ENCODE results near the gene CD7.
A peak's percentile ranks its signal among the peaks of the same experiment; 100 is the strongest.

Gene CD7

GRCh38 chr17:82314012-82314726, 3.2 kb downstream of the CD7 start:
- no peak for DNase-seq (ENCODE audit: low read depth)

DNA sequence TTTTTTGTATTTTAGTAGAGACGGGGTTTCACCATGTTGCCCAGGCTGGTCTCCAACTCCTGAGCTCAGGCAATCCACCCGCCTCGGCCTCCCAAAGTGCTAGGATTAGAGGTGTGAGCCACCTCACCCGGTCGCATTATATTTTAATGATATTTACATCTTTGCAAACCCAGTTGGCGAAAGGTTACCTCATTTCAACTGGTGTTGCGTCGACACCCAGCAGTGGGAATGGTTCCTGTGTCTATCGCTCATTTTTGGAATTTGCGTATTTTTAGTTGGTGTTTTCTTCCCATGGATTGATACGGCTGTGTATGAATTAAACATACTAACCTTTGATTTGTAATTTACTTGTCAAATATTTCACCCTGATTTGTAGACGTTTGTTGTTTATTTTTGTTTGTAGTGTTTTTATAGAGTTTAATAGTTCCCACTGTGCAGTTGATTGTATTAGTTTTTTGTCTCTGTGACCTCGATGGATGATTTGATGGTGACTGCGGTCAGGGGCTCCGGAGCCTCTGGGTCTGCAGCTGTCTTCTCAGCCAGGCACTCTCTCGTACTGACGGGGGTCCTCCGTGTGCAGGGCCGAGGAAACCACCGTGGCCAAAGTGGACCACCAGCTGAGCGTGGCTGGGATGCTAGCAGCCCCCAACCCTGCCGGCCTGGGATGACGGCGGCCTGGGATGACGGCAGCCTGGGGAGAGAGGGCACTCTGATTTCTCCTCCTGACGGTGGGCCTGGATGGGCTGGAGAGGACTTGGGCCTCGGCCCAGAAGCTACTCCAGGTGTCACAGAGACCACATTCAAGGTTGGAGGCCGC, 4.0 kb downstream of the CD7 start:
- no peak for DNase-seq (ENCODE audit: low read depth)

DNA sequence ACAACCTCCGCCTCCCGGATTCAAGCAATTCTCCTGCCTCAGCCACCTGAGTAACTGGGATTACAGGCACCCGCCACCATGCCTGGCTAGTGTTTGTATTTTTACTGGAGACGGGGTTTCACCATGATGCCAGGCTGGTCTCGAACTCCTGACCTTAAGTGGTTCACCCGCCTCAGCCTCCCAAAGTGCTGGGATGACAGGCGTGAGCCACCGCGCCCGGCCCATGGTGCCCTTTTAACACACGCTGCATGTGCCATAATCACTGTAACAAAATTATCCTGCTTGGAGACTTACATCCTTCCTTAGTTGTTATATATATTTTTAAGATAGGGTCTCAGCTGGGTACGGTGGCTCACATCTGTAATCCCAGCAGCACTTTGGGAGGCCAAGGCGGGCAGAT, 5.4 kb downstream of the CD7 start:
- no peak for DNase-seq (ENCODE audit: low read depth)

DNA sequence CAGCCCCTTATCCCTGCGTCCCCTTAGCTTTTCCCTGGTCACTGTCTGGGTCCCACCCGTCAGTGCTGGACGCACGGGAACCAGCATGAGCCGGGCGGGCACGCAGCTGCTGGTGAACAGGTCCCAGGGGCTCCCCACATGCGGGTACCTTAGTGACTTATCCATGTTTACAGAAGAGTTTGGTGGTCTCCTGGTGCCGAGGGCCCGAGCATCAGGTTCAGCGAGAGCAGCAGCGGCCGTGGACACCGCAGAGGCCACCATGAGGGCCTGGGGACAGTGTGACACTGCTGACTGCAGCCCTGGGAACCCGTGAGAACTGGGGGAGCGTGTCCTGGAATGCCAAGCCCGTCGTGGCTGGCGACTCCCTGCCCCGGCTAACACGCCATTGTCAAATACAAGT, 6.5 kb downstream of the CD7 start:
- DNase-seq (ENCODE audit: low read depth): no peak

- no peak for DNase-seq (ENCODE audit: low read depth)
Measured at GRCh38 chr17:82309656-82310570, 7.5 kb downstream of the CD7 start.

DNA sequence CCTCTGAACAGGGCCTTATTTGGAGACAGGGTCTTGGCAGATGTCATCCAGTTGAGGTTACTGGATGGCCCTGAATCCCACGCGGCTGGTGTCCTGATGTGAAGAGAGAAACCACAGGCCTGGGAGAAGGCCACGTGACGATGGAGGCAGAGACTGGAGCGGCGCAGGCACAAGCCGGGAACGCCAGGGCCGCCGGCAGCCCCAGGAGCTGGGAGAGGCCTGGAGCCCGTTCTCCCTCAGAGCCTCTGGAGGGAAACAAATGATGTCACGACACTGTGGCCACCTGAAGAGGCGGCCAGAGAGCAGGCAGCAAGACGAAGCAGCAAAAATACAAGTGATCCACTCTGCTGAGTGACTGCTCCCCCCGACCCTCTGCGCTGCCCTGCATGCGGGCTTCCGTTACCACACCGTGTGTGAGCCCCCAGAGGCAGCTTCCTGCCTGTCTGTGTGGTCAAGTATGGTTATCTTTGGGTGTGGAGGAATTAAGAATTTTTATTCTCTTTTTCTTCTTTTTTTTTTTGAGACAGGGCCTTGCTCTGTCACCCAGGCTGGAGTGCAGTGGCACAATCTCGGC, 11.6 kb downstream of the CD7 start:
- DNase-seq (ENCODE audit: low read depth): peak; percentile 75

DNA sequence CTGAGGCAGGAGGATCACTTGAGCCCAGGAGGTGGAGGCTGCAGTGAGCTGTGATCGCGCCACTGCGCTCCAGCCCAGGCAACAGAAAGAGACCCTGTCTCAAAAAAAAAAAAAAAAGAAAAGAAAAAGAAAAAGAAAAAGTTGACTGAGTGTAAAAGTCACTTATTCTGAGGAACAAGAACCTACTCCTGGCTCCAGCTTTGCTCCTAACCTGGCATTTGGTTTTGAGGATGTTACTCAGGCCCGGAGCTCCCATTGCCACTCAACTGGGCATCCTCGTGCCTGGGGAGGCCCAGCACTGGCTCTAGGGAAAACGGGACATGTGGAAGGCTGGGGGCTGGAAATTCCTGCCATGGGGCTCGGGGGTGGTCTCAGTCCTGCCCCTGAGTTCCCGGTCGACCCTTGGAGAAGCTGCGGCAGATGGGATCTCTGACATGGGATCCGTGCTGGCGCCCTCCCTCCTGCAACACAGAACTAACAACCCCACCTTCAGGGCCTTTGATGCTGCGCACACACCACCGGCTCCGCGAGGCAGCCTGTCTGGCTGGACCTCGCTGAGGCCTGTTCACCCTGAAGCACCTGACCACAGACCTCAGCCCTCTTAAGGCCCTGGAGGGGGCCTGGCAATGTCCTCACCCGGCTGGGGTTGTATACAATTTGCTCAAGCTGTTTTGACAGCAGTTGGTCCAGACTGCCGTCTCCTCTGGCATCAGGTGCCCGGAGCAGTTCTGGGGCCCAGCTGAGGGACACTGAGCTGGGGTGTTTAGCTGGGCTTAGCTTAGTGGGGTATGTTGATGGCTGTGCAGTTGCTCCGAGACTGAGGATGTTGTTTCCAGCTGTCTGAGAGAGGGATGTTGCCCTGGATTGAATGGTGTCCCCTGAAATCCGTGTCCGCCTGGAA, 12.3 kb downstream of the CD7 start:
- DNase-seq (ENCODE audit: low read depth): no peak

GRCh38 chr17:82303944-82304808, 13.2 kb downstream of the CD7 start:
- no peak for DNase-seq (ENCODE audit: low read depth)

GRCh38 chr17:82302991-82303943, 14.1 kb downstream of the CD7 start:
- no peak for DNase-seq (ENCODE audit: low read depth)

DNA sequence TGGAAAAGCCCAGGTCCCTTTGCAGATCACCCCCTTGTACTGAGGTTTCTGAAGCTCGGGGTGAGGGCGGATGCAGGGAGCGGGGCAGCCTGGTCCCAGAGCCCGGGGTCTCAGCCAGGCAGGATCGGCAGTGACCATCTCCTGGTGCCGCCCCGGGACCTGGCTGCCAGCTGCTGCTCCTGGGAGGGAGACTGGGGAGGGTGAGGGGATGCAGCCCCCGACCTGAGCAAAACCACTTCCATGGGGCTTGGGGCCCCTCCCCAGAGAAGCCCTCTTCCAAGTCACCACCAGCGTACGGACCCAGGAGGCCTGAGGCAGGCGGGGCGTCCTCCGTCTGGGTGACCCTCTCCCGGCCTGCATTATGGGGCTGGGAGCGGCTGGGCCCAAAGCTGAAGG, 14.8 kb downstream of the CD7 start:
- DNase-seq (ENCODE audit: low read depth): no peak

DNA sequence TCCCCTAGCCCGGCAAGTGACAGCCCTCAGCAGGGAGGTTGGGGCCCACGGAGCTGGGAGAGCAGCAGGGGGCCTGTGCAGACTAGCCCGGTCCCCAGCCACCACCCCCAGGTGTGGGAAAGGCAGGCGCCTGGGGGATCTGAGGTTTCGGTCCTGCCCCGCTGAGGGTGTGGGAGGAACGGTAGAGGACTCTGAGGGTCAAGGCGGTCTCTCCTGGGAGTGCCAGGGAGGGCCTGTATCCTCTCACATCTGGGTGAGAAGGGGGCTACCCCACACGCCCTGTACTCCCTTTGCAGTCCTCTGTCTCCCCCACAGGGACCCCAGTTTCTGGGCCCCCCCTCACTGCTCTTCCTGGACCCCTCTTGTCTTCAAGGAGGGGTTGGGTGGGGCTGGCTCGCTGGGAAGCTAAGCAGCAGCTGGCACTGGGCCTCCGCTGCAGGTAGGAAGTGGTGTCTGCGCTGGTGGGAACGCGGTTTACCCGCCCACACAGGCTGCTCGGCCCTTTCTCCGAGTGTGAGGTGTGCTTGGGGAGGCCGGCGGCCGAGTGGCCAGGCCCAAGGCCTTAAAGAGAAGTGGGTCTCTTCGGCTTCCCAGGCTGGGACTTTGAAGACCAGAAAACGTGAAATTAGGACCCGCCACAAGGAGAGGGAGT, 15.4 kb downstream of the CD7 start:
- DNase-seq (ENCODE audit: low read depth): no peak

- DNase-seq (ENCODE audit: low read depth): no peak
Measured at GRCh38 chr17:82301300-82301915, 16.0 kb downstream of the CD7 start.

DNA sequence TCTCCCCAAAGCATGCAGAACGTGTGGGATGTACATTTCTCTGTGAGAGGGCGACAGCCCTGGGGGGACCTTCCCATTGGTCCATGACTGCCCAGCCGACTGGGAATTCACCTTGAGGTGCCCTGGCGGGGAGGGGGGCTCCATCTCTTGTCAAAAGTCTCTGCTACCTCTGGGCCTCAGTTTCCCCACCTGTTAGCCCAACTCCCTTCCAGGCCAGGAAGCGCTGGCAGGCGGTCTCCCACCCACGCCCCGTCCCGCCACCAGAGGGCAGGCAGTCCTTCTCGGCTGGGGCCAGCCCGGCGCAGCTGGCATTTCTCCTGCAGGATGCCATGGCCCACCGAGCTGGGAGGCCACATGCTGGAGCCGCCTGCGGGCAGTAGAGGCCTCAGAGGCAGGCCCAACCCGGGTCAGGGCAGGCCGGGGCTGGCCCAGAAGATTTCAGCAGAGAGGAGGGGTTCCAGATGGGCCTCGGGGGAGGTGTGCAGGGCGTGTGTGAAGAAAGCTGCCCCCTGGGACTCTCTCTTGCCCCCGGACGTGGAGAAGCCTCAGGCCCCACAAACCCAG, 16.6 kb downstream of the CD7 start:
- no peak for DNase-seq (ENCODE audit: low read depth)

GRCh38 chr17:82300228-82300627, 17.2 kb downstream of the CD7 start:
- no peak for DNase-seq (ENCODE audit: low read depth)

- DNase-seq (ENCODE audit: low read depth): no peak
Measured at GRCh38 chr17:82299452-82299851, 18.0 kb downstream of the CD7 start.

GRCh38 chr17:82298538-82299421, 18.6 kb downstream of the CD7 start:
- no peak for DNase-seq (ENCODE audit: low read depth)

Data from CMK (cell line).